ENCODE data around the gene SEPTIN2.

- no peak for TF ChIP-seq POLR2A (IDR thresholded peaks at IDR 0.05)
- TF ChIP-seq, protein P1, sequence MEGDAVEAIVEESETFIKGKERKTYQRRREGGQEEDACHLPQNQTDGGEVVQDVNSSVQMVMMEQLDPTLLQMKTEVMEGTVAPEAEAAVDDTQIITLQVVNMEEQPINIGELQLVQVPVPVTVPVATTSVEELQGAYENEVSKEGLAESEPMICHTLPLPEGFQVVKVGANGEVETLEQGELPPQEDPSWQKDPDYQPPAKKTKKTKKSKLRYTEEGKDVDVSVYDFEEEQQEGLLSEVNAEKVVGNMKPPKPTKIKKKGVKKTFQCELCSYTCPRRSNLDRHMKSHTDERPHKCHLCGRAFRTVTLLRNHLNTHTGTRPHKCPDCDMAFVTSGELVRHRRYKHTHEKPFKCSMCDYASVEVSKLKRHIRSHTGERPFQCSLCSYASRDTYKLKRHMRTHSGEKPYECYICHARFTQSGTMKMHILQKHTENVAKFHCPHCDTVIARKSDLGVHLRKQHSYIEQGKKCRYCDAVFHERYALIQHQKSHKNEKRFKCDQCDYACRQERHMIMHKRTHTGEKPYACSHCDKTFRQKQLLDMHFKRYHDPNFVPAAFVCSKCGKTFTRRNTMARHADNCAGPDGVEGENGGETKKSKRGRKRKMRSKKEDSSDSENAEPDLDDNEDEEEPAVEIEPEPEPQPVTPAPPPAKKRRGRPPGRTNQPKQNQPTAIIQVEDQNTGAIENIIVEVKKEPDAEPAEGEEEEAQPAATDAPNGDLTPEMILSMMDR (IDR thresholded peaks at IDR 0.05) = no peak
Observed at GRCh38 chr2:241368643-241369042, 52.9 kb downstream of the SEPTIN2 start.
